Nephron (organoid): ENCODE data around the gene FGR.
A peak's percentile ranks its signal among the peaks of the same experiment; 100 is the strongest.

Experiments used
- H3K27ac Mint-ChIP-seq, 3 experiments: 2 replicates each; pipeline ENCODE4 v1.8.0; 2020; ENCODE audit warnings: mixed read lengths in 3 of 3, mild to moderate bottlenecking in 2 of 3, moderate library complexity in 1 of 3
- H3K27me3 Mint-ChIP-seq: 2 replicates; pipeline ENCODE4 v1.8.0; 2021; ENCODE audit warnings: low read depth, mild to moderate bottlenecking, moderate library complexity, mixed read lengths
- H3K36me3 Mint-ChIP-seq: 2 replicates; pipeline ENCODE4 v1.8.0; 2020; ENCODE audit warnings: low read depth, mixed read lengths
- H3K4me1 Mint-ChIP-seq: 2 replicates; pipeline ENCODE4 v1.8.0; 2020; ENCODE audit warnings: mixed read lengths
- H3K4me3 Mint-ChIP-seq, 3 experiments: 2 replicates each; pipeline ENCODE4 v1.8.0; 2020; ENCODE audit warnings: mild to moderate bottlenecking in 3 of 3, mixed read lengths in 3 of 3, moderate library complexity in 2 of 3
- H3K9me3 Mint-ChIP-seq: 2 replicates; pipeline ENCODE4 v1.8.0; 2020; ENCODE audit warnings: mixed read lengths
- CTCF ChIP-seq, 3 experiments: fragments of 200-600 bp; sonication (generic); IDR thresholded peaks; one replicate each; pipeline ENCODE4 v1.5.0; 2021; ENCODE audit warnings: antibody characterized with exemption in 3 of 3; ENCODE audit not compliant: unreplicated experiment in 3 of 3

Gene FGR

GRCh38 chr1:27570784-27571183 lies 64.2 kb downstream of the FGR start:
- Mint-ChIP-seq H3K27ac (peak overlapping the region; percentile 90 to 97 (median 95)), H3K36me3 (no peaks in the 10 kb centered on the region), H3K4me1 (peaks cover 86% of the 10 kb centered on the region), H3K9me3 (no peaks in the 10 kb centered on the region), H3K27me3 (no peaks in the 10 kb centered on the region), H3K4me3 (peak overlapping the region; percentile 76 to 77 (median 77))
- TF ChIP-seq CTCF (IDR thresholded peaks at IDR 0.05; ENCODE audit: unreplicated experiment in 3 of 3): no peak

- H3K27ac Mint-ChIP-seq: peak overlapping the region; percentile 90 to 97 (median 95)
- no peaks in the 10 kb centered on the region for H3K36me3 Mint-ChIP-seq
- peak overlapping the region; percentile 76 to 77 (median 77) for H3K4me3 Mint-ChIP-seq
- peaks cover 90% of the 10 kb centered on the region for H3K4me1 Mint-ChIP-seq
- H3K27me3 Mint-ChIP-seq: no peaks in the 10 kb centered on the region
- TF ChIP-seq CTCF (IDR thresholded peaks at IDR 0.05; ENCODE audit: unreplicated experiment in 3 of 3): no peak
- H3K9me3 Mint-ChIP-seq: no peaks in the 10 kb centered on the region
Observed at GRCh38 chr1:27570356-27570755, 64.6 kb downstream of the FGR start.

- Mint-ChIP-seq H3K36me3 (no peaks in the 10 kb centered on the region), H3K4me1 (peaks cover 92% of the 10 kb centered on the region), H3K9me3 (no peaks in the 10 kb centered on the region), H3K27me3 (no peaks in the 10 kb centered on the region), H3K27ac (peak overlapping the region; percentile 90 to 97 (median 95)), H3K4me3 (peak overlapping the region; percentile 76 to 77 (median 77))
- TF ChIP-seq CTCF (IDR thresholded peaks at IDR 0.05; ENCODE audit: unreplicated experiment in 3 of 3): no peak
Observed at GRCh38 chr1:27569506-27570291, 65.3 kb downstream of the FGR start.

- TF ChIP-seq CTCF (IDR thresholded peaks at IDR 0.05; ENCODE audit: unreplicated experiment in 3 of 3): no peak
- Mint-ChIP-seq H3K4me1 (peaks cover 92% of the 10 kb centered on the region), H3K27ac (peak overlapping the region; percentile 90 to 97 (median 95)), H3K4me3 (peak overlapping the region; percentile 59 to 77 (median 76)), H3K27me3 (no peaks in the 10 kb centered on the region), H3K36me3 (no peaks in the 10 kb centered on the region), H3K9me3 (no peaks in the 10 kb centered on the region)
Observed at GRCh38 chr1:27569088-27569460, 65.9 kb downstream of the FGR start.

- peak; percentile 79 to 90 (median 81) for TF ChIP-seq CTCF (IDR thresholded peaks at IDR 0.05; ENCODE audit: unreplicated experiment in 3 of 3)
Observed at GRCh38 chr1:27568300-27569087, 66.5 kb downstream of the FGR start.

More at GRCh38 chr1:27568300-27569087, 66.5 kb downstream of the FGR start:
- Mint-ChIP-seq H3K4me1 (peaks cover 92% of the 10 kb centered on the region), H3K27me3 (no peaks in the 10 kb centered on the region), H3K27ac (peak overlapping the region; percentile 95 to 98 (median 97)), H3K4me3 (peak overlapping the region; percentile 48 to 77 (median 76)), H3K9me3 (no peaks in the 10 kb centered on the region), H3K36me3 (no peaks in the 10 kb centered on the region)
